HG02870 (cell line): ENCODE results near the gene LDHD.
"Not testable (repeated sequence)": the region's sequence is repeated elsewhere in the genome, so short reads cannot be mapped to it uniquely, and the experiment has no call there.

Experiments used
- ATAC-seq: cut with Tn5 transposase; IDR thresholded peaks from one replicate; pipeline ENCODE4 v1.9.1; 2021; ENCODE audit warnings: mild to moderate bottlenecking, moderate library complexity; ENCODE audit not compliant: unreplicated experiment

Gene LDHD

GRCh38 chr16:75100603-75100990 is 16.0 kb downstream of the LDHD start:
- no peak for ATAC-seq

GRCh38 chr16:75099738-75100602 is 16.6 kb downstream of the LDHD start:
- no peak for ATAC-seq

- no peak for ATAC-seq
Observed at GRCh38 chr16:75099075-75099667, 17.4 kb downstream of the LDHD start.

- peak; percentile 68 for ATAC-seq
Observed at GRCh38 chr16:75097941-75098901, 18.4 kb downstream of the LDHD start.

GRCh38 chr16:75097191-75097761 is 19.3 kb downstream of the LDHD start:
- no peak for ATAC-seq

GRCh38 chr16:75096656-75097055 is 19.9 kb downstream of the LDHD start:
- no peak for ATAC-seq

- ATAC-seq, result no peak
Observed at GRCh38 chr16:75095204-75095621, 21.4 kb downstream of the LDHD start.

- ATAC-seq, result no peak
Observed at GRCh38 chr16:75093598-75094540, 22.7 kb downstream of the LDHD start.

GRCh38 chr16:75092777-75093176 is 23.8 kb downstream of the LDHD start:
- no peak for ATAC-seq

GRCh38 chr16:75091619-75092018 is 25.0 kb downstream of the LDHD start:
- ATAC-seq, result not testable (repeated sequence)

- ATAC-seq, result not testable (repeated sequence)
Observed at GRCh38 chr16:75090899-75091298, 25.7 kb downstream of the LDHD start.

GRCh38 chr16:75089486-75090202 is 26.9 kb downstream of the LDHD start:
- ATAC-seq, result peak; percentile 45

GRCh38 chr16:75088934-75089333 is 27.6 kb downstream of the LDHD start:
- ATAC-seq, result no peak

GRCh38 chr16:75088216-75088615 is 28.4 kb downstream of the LDHD start:
- ATAC-seq, result no peak

GRCh38 chr16:75087375-75087979 is 29.1 kb downstream of the LDHD start:
- ATAC-seq, result no peak

GRCh38 chr16:75086688-75087374 is 29.7 kb downstream of the LDHD start:
- no peak for ATAC-seq

GRCh38 chr16:75086281-75086680 is 30.3 kb downstream of the LDHD start:
- ATAC-seq, result no peak

- ATAC-seq, result no peak
Observed at GRCh38 chr16:75085556-75085955, 31.0 kb downstream of the LDHD start.
